AG04450 (cell line): ENCODE results near the gene COX11. TPM values are rescaled to one million over a fixed set of nuclear protein-coding genes. Genes with fewer than 3 reads are reported as not detected.

Experiments used
- CTCF ChIA-PET: fragments of 300-600, 350-600 bp; formaldehyde crosslinking; extraction: SDS; loops from one replicate; lab custom pipeline; 2022; ENCODE audit warnings: antibody characterized with exemption, inconsistent platforms; lab: Charles Lee
- POLR2A ChIA-PET: fragments of 350-600 bp; formaldehyde crosslinking; extraction: SDS; loops from one replicate; lab custom pipeline; 2021; ENCODE audit warnings: antibody characterized with exemption, inconsistent platforms; lab: Yijun Ruan, JAX
- DNase-seq: peaks from one replicate; pipeline ENCODE4 v3.0.0-alpha.2; 2011; ENCODE audit warnings: low read depth, low spot score
- H3K27ac ChIP-seq: one replicate; pipeline ENCODE4 v1.5.1; 2012; ENCODE audit warnings: low read depth, low read length, control low read depth
- H3K27me3 ChIP-seq: one replicate; pipeline ENCODE4 v1.6.0; 2012; ENCODE audit warnings: low read length; ENCODE audit not compliant: control insufficient read depth, insufficient read depth
- H3K4me3 ChIP-seq: 2 replicates; pipeline ENCODE4 v1.5.1; 2011; ENCODE audit warnings: mild to moderate bottlenecking, low read depth, low read length, control low read depth
- H3K9me3 ChIP-seq: 2 replicates; pipeline ENCODE4 v1.5.1; 2012; ENCODE audit warnings: low read length; ENCODE audit not compliant: control insufficient read depth, insufficient read depth
- CTCF ChIP-seq: IDR thresholded peaks from 2 replicates; pipeline ENCODE4 v1.5.1; 2011; ENCODE audit warnings: low read depth, low read length, control low read depth, inconsistent platforms
- polyA plus RNA-seq: library from polyadenylated mRNA; depleted of rRNA; stranded (reverse); fragments of >200 nt; gene quantifications from 2 replicates; pipeline ENCODE4 v1.2.3, GENCODE V29; 2011; rRNA removed
- small RNA-seq: library from RNA; depleted of rRNA; stranded (forward); fragments of <200 nt; gene quantifications from one replicate; pipeline ENCODE3, GENCODE V24; 2012; ENCODE audit warnings: low read depth; ENCODE audit not compliant: insufficient read length

COX11 gene
- polyA plus RNA-seq, 1 experiment = 31.5 TPM

GRCh38 chr17:54920819-54921218, 47.6 kb downstream of the COX11 start:
- ChIA-PET CTCF (no interaction called here), POLR2A (no interaction called here)
- Histone ChIP-seq H3K27ac (no peak overlapping the region), H3K4me3 (no peak overlapping the region), H3K27me3 (no peaks in the 10 kb centered on the region), H3K9me3 (no peaks in the 10 kb centered on the region)
- DNase-seq = no peak
- no peak for TF ChIP-seq CTCF

- ChIA-PET POLR2A (no interaction called here), CTCF (no interaction called here)
- H3K4me3 ChIP-seq = no peak overlapping the region
- no peak for TF ChIP-seq CTCF
- H3K27ac ChIP-seq = no peak overlapping the region
- H3K9me3 ChIP-seq = no peaks in the 10 kb centered on the region
- no peak for DNase-seq
- no peaks in the 10 kb centered on the region for H3K27me3 ChIP-seq
Measured at GRCh38 chr17:54919425-54919824, 49.0 kb downstream of the COX11 start.

GRCh38 chr17:54916721-54917120, 51.7 kb downstream of the COX11 start:
- CTCF ChIA-PET = no interaction called here
- no peaks in the 10 kb centered on the region for H3K9me3 ChIP-seq

More at GRCh38 chr17:54916721-54917120, 51.7 kb downstream of the COX11 start:
- no peak overlapping the region for H3K4me3 ChIP-seq
- no peaks in the 10 kb centered on the region for H3K27me3 ChIP-seq
- TF ChIP-seq CTCF = no peak
- POLR2A ChIA-PET = no interaction called here
- no peak overlapping the region for H3K27ac ChIP-seq
- DNase-seq = no peak

Small RNAs within 50 kb of the gene (small RNA-seq; reads per million reads assigned to genes)
- not detected for gene AC007485.1

Other genes starting within 250 kb of the COX11 start
- 25.6 and 37.8 TPM in 2 replicates for gene TOM1L1, start 67.8 kb downstream of the COX11 start, polyA plus RNA-seq
- gene STXBP4, start 111 bp upstream of the COX11 start, polyA plus RNA-seq = 6.5 and 9.7 TPM in 2 replicates